K562 (cell line): ENCODE results near the gene RABGAP1. TPM values are rescaled to one million over a fixed set of nuclear protein-coding genes. Genes with fewer than 3 reads are reported as not detected.

Source experiments
- HDAC3 ChIP-seq: fragments of 450-650 bp; IDR thresholded peaks from 2 replicates; pipeline ENCODE4 v1.6.1; 2018; ENCODE audit warnings: borderline replicate concordance, mild to moderate bottlenecking, moderate library complexity; ENCODE audit not compliant: partially characterized antibody
- MCM3 ChIP-seq: fragments of 450-650 bp; IDR thresholded peaks from 2 replicates; pipeline ENCODE4 v1.6.1; 2016
- MTA1 ChIP-seq: fragments of 450-650 bp; IDR thresholded peaks from 2 replicates; pipeline ENCODE4 v1.6.1; 2017; ENCODE audit warnings: borderline replicate concordance
- PHB ChIP-seq: fragments of 250-450 bp; sonication (Bioruptor Pico); IDR thresholded peaks from 2 replicates; pipeline ENCODE4 v1.5.0; 2021
- POLR2H ChIP-seq: IDR thresholded peaks from 2 replicates; pipeline ENCODE4 v1.6.1; 2016; ENCODE audit warnings: missing genetic modification characterization, low read depth, mild to moderate bottlenecking, control low read depth, missing compliant biosample characterization, moderate library complexity
- SMAD2 ChIP-seq: fragments of 150-350 bp; IDR thresholded peaks from 2 replicates; pipeline ENCODE4 v1.6.1; 2014; ENCODE audit warnings: low read depth, mild to moderate bottlenecking, low read length
- SMARCB1 ChIP-seq: IDR thresholded peaks from 2 replicates; pipeline ENCODE4 v1.6.1; 2011; ENCODE audit warnings: improper control_type of control experiment, low read depth; ENCODE audit not compliant: insufficient read length
- SRSF3 ChIP-seq: fragments of 200-400 bp; formaldehyde crosslinking; IDR thresholded peaks from 2 replicates; pipeline ENCODE4 v1.6.1; 2016; ENCODE audit warnings: mild to moderate bottlenecking, low read length, moderate library complexity; ENCODE audit not compliant: insufficient read depth
- TAF15 ChIP-seq: fragments of 200-400 bp; formaldehyde crosslinking; IDR thresholded peaks from 2 replicates; pipeline ENCODE4 v1.6.1; 2017; ENCODE audit warnings: mild to moderate bottlenecking, low read depth, low read length, moderate library complexity
- TEAD1 ChIP-seq, 2 experiments: fragments of 450-650 bp in 1 of 2; sonication (generic) in 1 of 2; formaldehyde crosslinking; IDR thresholded peaks; 2 replicates each; pipeline versions ENCODE4 v1.4.0 to v1.8.0; 2020 to 2022; ENCODE audit warnings: mild to moderate bottlenecking in 2 of 2, missing genetic modification reagents in 1 of 2
- ZNF175 ChIP-seq: fragments of 200-800 bp; sonication (Bioruptor generic); IDR thresholded peaks from 2 replicates; pipeline ENCODE4 v1.6.1; 2016; ENCODE audit warnings: low read depth, mild to moderate bottlenecking, missing genetic modification characterization, missing compliant biosample characterization
- polyA plus RNA-seq, 8 experiments: library from polyadenylated mRNA; depleted of rRNA in 4 of 8; stranded (reverse) in 5 of 8; unstranded in 3 of 8; fragments of >200 nt; fragmentation: Nextera tagmentation in 2 of 8; fragmentation: Illumina TruSeq in 1 of 8; extraction: Ambion mirVana in 2 of 8; extraction: Trizol in 1 of 8; gene quantifications; 2 replicates each; pipeline versions ENCODE4 v1.2.1 to v1.2.3, GENCODE V29; 2011 to 2014; ENCODE audit warnings: inconsistent platforms in 1 of 8, missing spikeins in 1 of 8
- total RNA-seq, 7 experiments: library from RNA; depleted of rRNA in 6 of 7; stranded (reverse); fragments of >200 nt in 6 of 7; fragmentation: Illumina TruSeq in 2 of 7; extraction: Trizol in 2 of 7; gene quantifications; 2 replicates each; pipeline versions ENCODE4 v1.2.1 to v1.2.3, GENCODE V29; 2011 to 2021; ENCODE audit warnings: low replicate concordance in 1 of 7
- TF ChIP-seq, protein P1 (sequence below): fragments of 150-350 bp; IDR thresholded peaks from 2 replicates; pipeline ENCODE4 v1.6.1; 2014; ENCODE audit warnings: low read depth, mild to moderate bottlenecking, low read length, borderline replicate concordance
- TF ChIP-seq, protein P2 (sequence below): fragments of 250-450 bp; sonication (Bioruptor Pico); IDR thresholded peaks from 2 replicates; pipeline ENCODE4 v1.5.0; 2021; ENCODE audit warnings: mild to moderate bottlenecking, borderline replicate concordance
- TF ChIP-seq, protein P3 (sequence below): IDR thresholded peaks from 3 replicates; pipeline ENCODE4 v1.6.1; 2011; ENCODE audit warnings: borderline replicate concordance, mild to moderate bottlenecking; ENCODE audit not compliant: insufficient read length, insufficient read depth
- TF ChIP-seq, protein P4 (sequence below), 2 experiments: fragments of 150-350 bp in 1 of 2; IDR thresholded peaks; 2 replicates each; pipeline ENCODE4 v1.6.1; 2012 to 2016; ENCODE audit warnings: low read depth in 2 of 2, low read length in 2 of 2, mild to moderate bottlenecking in 1 of 2, moderate library complexity in 1 of 2

RABGAP1 gene
- total and polyA plus RNA-seq, 9 of the 15 experiments (the other 6 are each of a cell fraction or from before 2014, with no cell fraction given), result 1.5 to 22.7 (median 13.1) TPM

DNA sequence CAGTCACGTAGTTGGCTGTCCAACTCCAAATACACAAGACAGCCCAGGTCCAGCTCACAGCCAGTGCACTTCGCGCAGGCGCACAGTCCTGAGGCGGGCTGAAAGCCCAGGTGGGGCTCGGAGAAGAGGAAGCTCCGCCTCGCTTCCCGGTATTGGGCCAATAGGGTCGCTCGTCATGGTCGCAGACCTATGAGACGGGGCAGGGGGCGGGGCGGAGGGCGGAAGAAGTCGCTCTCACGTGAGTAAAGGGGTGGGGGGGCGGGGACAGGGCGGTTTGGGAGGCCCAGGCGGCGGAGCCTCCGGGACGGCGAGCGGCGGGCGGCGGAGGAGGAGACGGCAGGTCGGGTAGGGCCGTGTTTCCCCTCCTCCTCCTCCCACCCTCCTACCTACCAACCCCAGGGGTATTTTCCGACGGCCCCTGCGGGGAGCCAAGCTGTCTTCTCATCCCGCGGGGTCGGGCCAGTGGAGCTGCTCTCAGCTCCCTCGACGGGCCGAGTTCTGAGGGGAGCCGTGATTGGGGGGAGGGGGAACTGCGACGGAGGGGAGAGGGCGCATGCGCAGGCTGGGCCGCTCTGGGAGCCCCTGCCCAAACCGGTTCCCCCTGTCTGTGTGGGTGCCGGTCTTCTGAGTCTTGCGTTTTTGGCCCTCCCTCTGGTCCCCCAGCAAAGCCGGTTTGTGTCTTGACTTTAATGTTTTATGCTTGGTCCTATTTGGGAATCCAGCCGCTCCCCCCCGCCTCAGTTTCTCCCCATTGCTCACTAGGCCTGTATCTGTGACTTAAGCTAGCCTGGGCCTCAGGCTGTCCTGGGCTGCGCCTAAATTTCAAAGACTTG lies at the start of gene RABGAP1 (continued):
- TF ChIP-seq TAF15 (no peak), SMARCB1 (peak; percentile 48), MTA1 (peak; percentile 74; the same call in 1 of the 2 replicates), ZNF175 (CRISPR knock-in tag) (no peak), MCM3 (no peak), HDAC3 (no peak), POLR2H (tag) (peak; percentile 28; the same call in 1 of the 2 replicates), PHB (CRISPR knock-in tag) (no peak), SMAD2 (no peak), SRSF3 (no peak), TEAD1 (CRISPR knock-in tag; IDR thresholded peaks at IDR 0.05) (0 out of 4 replicates have a peak, but pooled peaks of 1 of the 2 experiments have one; percentile 61)
- TF ChIP-seq, protein P1, sequence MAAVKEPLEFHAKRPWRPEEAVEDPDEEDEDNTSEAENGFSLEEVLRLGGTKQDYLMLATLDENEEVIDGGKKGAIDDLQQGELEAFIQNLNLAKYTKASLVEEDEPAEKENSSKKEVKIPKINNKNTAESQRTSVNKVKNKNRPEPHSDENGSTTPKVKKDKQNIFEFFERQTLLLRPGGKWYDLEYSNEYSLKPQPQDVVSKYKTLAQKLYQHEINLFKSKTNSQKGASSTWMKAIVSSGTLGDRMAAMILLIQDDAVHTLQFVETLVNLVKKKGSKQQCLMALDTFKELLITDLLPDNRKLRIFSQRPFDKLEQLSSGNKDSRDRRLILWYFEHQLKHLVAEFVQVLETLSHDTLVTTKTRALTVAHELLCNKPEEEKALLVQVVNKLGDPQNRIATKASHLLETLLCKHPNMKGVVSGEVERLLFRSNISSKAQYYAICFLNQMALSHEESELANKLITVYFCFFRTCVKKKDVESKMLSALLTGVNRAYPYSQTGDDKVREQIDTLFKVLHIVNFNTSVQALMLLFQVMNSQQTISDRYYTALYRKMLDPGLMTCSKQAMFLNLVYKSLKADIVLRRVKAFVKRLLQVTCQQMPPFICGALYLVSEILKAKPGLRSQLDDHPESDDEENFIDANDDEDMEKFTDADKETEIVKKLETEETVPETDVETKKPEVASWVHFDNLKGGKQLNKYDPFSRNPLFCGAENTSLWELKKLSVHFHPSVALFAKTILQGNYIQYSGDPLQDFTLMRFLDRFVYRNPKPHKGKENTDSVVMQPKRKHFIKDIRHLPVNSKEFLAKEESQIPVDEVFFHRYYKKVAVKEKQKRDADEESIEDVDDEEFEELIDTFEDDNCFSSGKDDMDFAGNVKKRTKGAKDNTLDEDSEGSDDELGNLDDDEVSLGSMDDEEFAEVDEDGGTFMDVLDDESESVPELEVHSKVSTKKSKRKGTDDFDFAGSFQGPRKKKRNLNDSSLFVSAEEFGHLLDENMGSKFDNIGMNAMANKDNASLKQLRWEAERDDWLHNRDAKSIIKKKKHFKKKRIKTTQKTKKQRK, result no peak
- TF ChIP-seq, protein P2, sequence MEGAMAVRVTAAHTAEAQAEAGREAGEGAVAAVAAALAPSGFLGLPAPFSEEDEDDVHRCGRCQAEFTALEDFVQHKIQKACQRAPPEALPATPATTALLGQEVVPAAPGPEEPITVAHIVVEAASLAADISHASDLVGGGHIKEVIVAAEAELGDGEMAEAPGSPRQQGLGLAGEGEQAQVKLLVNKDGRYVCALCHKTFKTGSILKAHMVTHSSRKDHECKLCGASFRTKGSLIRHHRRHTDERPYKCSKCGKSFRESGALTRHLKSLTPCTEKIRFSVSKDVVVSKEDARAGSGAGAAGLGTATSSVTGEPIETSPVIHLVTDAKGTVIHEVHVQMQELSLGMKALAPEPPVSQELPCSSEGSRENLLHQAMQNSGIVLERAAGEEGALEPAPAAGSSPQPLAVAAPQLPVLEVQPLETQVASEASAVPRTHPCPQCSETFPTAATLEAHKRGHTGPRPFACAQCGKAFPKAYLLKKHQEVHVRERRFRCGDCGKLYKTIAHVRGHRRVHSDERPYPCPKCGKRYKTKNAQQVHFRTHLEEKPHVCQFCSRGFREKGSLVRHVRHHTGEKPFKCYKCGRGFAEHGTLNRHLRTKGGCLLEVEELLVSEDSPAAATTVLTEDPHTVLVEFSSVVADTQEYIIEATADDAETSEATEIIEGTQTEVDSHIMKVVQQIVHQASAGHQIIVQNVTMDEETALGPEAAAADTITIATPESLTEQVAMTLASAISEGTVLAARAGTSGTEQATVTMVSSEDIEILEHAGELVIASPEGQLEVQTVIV, result no peak
- TF ChIP-seq, protein P3, sequence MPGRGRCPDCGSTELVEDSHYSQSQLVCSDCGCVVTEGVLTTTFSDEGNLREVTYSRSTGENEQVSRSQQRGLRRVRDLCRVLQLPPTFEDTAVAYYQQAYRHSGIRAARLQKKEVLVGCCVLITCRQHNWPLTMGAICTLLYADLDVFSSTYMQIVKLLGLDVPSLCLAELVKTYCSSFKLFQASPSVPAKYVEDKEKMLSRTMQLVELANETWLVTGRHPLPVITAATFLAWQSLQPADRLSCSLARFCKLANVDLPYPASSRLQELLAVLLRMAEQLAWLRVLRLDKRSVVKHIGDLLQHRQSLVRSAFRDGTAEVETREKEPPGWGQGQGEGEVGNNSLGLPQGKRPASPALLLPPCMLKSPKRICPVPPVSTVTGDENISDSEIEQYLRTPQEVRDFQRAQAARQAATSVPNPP, result no peak
- TF ChIP-seq, protein P4, sequence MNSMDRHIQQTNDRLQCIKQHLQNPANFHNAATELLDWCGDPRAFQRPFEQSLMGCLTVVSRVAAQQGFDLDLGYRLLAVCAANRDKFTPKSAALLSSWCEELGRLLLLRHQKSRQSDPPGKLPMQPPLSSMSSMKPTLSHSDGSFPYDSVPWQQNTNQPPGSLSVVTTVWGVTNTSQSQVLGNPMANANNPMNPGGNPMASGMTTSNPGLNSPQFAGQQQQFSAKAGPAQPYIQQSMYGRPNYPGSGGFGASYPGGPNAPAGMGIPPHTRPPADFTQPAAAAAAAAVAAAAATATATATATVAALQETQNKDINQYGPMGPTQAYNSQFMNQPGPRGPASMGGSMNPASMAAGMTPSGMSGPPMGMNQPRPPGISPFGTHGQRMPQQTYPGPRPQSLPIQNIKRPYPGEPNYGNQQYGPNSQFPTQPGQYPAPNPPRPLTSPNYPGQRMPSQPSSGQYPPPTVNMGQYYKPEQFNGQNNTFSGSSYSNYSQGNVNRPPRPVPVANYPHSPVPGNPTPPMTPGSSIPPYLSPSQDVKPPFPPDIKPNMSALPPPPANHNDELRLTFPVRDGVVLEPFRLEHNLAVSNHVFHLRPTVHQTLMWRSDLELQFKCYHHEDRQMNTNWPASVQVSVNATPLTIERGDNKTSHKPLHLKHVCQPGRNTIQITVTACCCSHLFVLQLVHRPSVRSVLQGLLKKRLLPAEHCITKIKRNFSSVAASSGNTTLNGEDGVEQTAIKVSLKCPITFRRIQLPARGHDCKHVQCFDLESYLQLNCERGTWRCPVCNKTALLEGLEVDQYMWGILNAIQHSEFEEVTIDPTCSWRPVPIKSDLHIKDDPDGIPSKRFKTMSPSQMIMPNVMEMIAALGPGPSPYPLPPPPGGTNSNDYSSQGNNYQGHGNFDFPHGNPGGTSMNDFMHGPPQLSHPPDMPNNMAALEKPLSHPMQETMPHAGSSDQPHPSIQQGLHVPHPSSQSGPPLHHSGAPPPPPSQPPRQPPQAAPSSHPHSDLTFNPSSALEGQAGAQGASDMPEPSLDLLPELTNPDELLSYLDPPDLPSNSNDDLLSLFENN (IDR thresholded peaks at IDR 0.05; ENCODE audit: low read depth in 2 of 2, low read length in 2 of 2), result no peak
